Measurements from ENCODE around the gene ZNF232. TPM values are rescaled to one million over a fixed set of nuclear protein-coding genes. Genes with fewer than 3 reads are reported as not detected.
"Not testable (repeated sequence)": the region's sequence is repeated elsewhere in the genome, so short reads cannot be mapped to it uniquely, and the experiment has no call there.

Gene ZNF232
- total RNA-seq, 5 donors from 2014 or later (not counting 1 experiment from before 2014, with no cell fraction given): 7.3 to 20.9 (median 14.2) TPM

GRCh38 chr17:5133961-5134360, 22.3 kb upstream of the ZNF232 start:
- H3K4me1 ChIP-seq (ENCODE audit: control insufficient read depth in 1 of 2, extremely low read depth in 1 of 2, insufficient read depth in 2 of 2, low read length in 2 of 2); H3K4me3 ChIP-seq (ENCODE audit: control insufficient read depth in 1 of 2, extremely low read depth in 1 of 2, low read length in 1 of 2); H3K9me3 ChIP-seq; H3K9me3 Mint-ChIP-seq; H3K4me3 Mint-ChIP-seq; H3K4me1 Mint-ChIP-seq; CTCF ChIA-PET; ATAC-seq (replicated peaks in 1 of 4); POLR2A ChIA-PET; H3K27ac Mint-ChIP-seq; H3K36me3 Mint-ChIP-seq; H3K27me3 Mint-ChIP-seq; H3K36me3 ChIP-seq (ENCODE audit: control insufficient read depth in 2 of 2, extremely low read depth in 1 of 2, insufficient read depth in 1 of 2, low read length in 1 of 2); H3K27ac ChIP-seq (ENCODE audit: low read length): not testable (repeated sequence)
- 90% methylated on average over 8 of the region's 8 CpGs for WGBS (ENCODE audit: insufficient coverage)
- peak in 1 of 35 experiments; percentile 0 for DNase-seq
- H3K27me3 ChIP-seq (replicated peaks in 1 of 2; ENCODE audit: control insufficient read depth in 2 of 2, extremely low read depth in 1 of 2, insufficient read depth in 2 of 2, low read length in 1 of 2): peaks cover 0 to 27% of the 10 kb centered on the region in 2 experiments

- Mint-ChIP-seq H3K9me3 (no peaks in the 10 kb centered on the region), H3K4me1 (no peaks in the 10 kb centered on the region), H3K36me3 (no peaks in the 10 kb centered on the region), H3K27ac (no peak overlapping the region), H3K27me3 (no peaks in the 10 kb centered on the region), H3K4me3 (no peak overlapping the region)
- Histone ChIP-seq H3K9me3 (no peaks in the 10 kb centered on the region), H3K27me3 (replicated peaks in 1 of 2; ENCODE audit: control insufficient read depth in 2 of 2, extremely low read depth in 1 of 2, insufficient read depth in 2 of 2, low read length in 1 of 2) (peaks cover 0 to 27% of the 10 kb centered on the region in 2 experiments), H3K4me1 (ENCODE audit: control insufficient read depth in 1 of 2, extremely low read depth in 1 of 2, insufficient read depth in 2 of 2, low read length in 2 of 2) (no peaks in the 10 kb centered on the region), H3K27ac (ENCODE audit: low read length) (no peak overlapping the region), H3K36me3 (ENCODE audit: control insufficient read depth in 2 of 2, extremely low read depth in 1 of 2, insufficient read depth in 1 of 2, low read length in 1 of 2) (no peaks in the 10 kb centered on the region), H3K4me3 (ENCODE audit: control insufficient read depth in 1 of 2, extremely low read depth in 1 of 2, low read length in 1 of 2) (no peak overlapping the region)
- 68% methylated on average over 3 of the region's 8 CpGs for WGBS (ENCODE audit: insufficient coverage)
- ATAC-seq (replicated peaks in 1 of 4) (no peak), DNase-seq (no peak)
- ChIA-PET POLR2A (no interaction called here), CTCF (no interaction called here)
These were observed 21.6 kb upstream of the ZNF232 start for GRCh38 chr17:5133311-5133710.

GRCh38 chr17:5132503-5133225, 21.0 kb upstream of the ZNF232 start:
- H3K36me3 Mint-ChIP-seq; H3K4me3 ChIP-seq (ENCODE audit: control insufficient read depth in 1 of 2, extremely low read depth in 1 of 2, low read length in 1 of 2); H3K9me3 ChIP-seq; H3K36me3 ChIP-seq (ENCODE audit: control insufficient read depth in 2 of 2, extremely low read depth in 1 of 2, insufficient read depth in 1 of 2, low read length in 1 of 2); CTCF ChIA-PET; H3K4me3 Mint-ChIP-seq; ATAC-seq (replicated peaks in 1 of 4); H3K9me3 Mint-ChIP-seq; POLR2A ChIA-PET; H3K27ac Mint-ChIP-seq; H3K4me1 ChIP-seq (ENCODE audit: control insufficient read depth in 1 of 2, extremely low read depth in 1 of 2, insufficient read depth in 2 of 2, low read length in 2 of 2); H3K27ac ChIP-seq (ENCODE audit: low read length); H3K4me1 Mint-ChIP-seq; H3K27me3 Mint-ChIP-seq: not testable (repeated sequence)
- WGBS (ENCODE audit: insufficient coverage): 85% methylated on average over 10 of the region's 15 CpGs
- DNase-seq: peak in 1 of 35 experiments; percentile 2
- peaks cover 0 to 27% of the 10 kb centered on the region in 2 experiments for H3K27me3 ChIP-seq (replicated peaks in 1 of 2; ENCODE audit: control insufficient read depth in 2 of 2, extremely low read depth in 1 of 2, insufficient read depth in 2 of 2, low read length in 1 of 2)

- H3K4me1 Mint-ChIP-seq; H3K36me3 ChIP-seq (ENCODE audit: control insufficient read depth in 2 of 2, extremely low read depth in 1 of 2, insufficient read depth in 1 of 2, low read length in 1 of 2); POLR2A ChIA-PET; H3K27me3 Mint-ChIP-seq; H3K4me1 ChIP-seq (ENCODE audit: control insufficient read depth in 1 of 2, extremely low read depth in 1 of 2, insufficient read depth in 2 of 2, low read length in 2 of 2); H3K27ac Mint-ChIP-seq; H3K4me3 ChIP-seq (ENCODE audit: control insufficient read depth in 1 of 2, extremely low read depth in 1 of 2, low read length in 1 of 2); H3K4me3 Mint-ChIP-seq; ATAC-seq (replicated peaks in 1 of 4); H3K9me3 ChIP-seq; H3K9me3 Mint-ChIP-seq; CTCF ChIA-PET; H3K27ac ChIP-seq (ENCODE audit: low read length); H3K36me3 Mint-ChIP-seq: not testable (repeated sequence)
- 88% methylated on average over 14 of the region's 16 CpGs for WGBS (ENCODE audit: insufficient coverage)
- peak in 1 of 35 experiments; percentile 2 for DNase-seq
- peaks cover 0 to 27% of the 10 kb centered on the region in 2 experiments for H3K27me3 ChIP-seq (replicated peaks in 1 of 2; ENCODE audit: control insufficient read depth in 2 of 2, extremely low read depth in 1 of 2, insufficient read depth in 2 of 2, low read length in 1 of 2)
These were observed 20.3 kb upstream of the ZNF232 start for GRCh38 chr17:5131799-5132502.

DNA sequence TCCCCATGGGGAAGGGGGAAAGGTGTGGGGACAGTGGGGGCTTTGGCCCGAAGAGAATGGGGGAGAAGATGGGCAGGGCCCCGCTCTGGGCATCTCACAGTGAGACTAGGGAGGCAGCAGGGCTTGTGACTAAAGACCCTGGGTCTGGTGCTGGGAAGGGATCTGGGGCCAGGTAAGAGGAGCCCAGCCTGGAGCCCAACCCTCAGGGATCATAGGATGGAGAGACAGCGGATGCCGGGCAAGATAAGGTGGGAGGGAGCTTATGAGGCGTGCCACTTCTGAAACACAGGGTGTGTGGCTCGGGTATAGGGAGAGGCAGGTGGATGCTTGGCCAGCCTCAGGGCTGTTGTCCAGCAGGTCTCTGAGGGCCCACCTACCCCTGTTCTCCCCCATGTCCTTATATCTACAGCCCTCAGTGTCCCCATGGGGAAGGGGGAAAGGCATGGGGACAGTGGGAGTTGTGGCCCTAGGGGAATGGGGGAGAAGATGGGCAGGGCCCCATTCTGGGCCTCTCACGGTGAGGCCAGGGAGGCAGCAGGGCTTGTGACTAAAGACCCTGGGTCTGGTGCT, 19.6 kb upstream of the ZNF232 start:
- CTCF ChIA-PET: no interaction called here
- ATAC-seq (replicated peaks in 1 of 4): no peak
- no peaks in the 10 kb centered on the region for H3K36me3 ChIP-seq (ENCODE audit: control insufficient read depth in 2 of 2, extremely low read depth in 1 of 2, insufficient read depth in 1 of 2, low read length in 1 of 2)
- no peaks in the 10 kb centered on the region for H3K4me1 ChIP-seq (ENCODE audit: control insufficient read depth in 1 of 2, extremely low read depth in 1 of 2, insufficient read depth in 2 of 2, low read length in 2 of 2)
- no peak overlapping the region for H3K4me3 ChIP-seq (ENCODE audit: control insufficient read depth in 1 of 2, extremely low read depth in 1 of 2, low read length in 1 of 2)
- Mint-ChIP-seq H3K4me1 (no peaks in the 10 kb centered on the region), H3K4me3 (no peak overlapping the region), H3K9me3 (no peaks in the 10 kb centered on the region), H3K36me3 (no peaks in the 10 kb centered on the region), H3K27me3 (peaks cover 7 to 13% of the 10 kb centered on the region in 2 donors), H3K27ac (no peak overlapping the region)
- DNase-seq: peak in 1 of 35 experiments; percentile 3
- no peaks in the 10 kb centered on the region for H3K9me3 ChIP-seq
- POLR2A ChIA-PET: no interaction called here
- WGBS (ENCODE audit: insufficient coverage): 92% methylated on average over 2 of the region's 7 CpGs
- H3K27me3 ChIP-seq (replicated peaks in 1 of 2; ENCODE audit: control insufficient read depth in 2 of 2, extremely low read depth in 1 of 2, insufficient read depth in 2 of 2, low read length in 1 of 2): peaks cover 0 to 25% of the 10 kb centered on the region in 2 experiments
- H3K27ac ChIP-seq (ENCODE audit: low read length): no peak overlapping the region

- POLR2A ChIA-PET; H3K36me3 ChIP-seq (ENCODE audit: control insufficient read depth in 2 of 2, extremely low read depth in 1 of 2, insufficient read depth in 1 of 2, low read length in 1 of 2); H3K27ac ChIP-seq (ENCODE audit: low read length); H3K4me3 Mint-ChIP-seq; H3K4me1 ChIP-seq (ENCODE audit: control insufficient read depth in 1 of 2, extremely low read depth in 1 of 2, insufficient read depth in 2 of 2, low read length in 2 of 2); H3K9me3 ChIP-seq; CTCF ChIA-PET; H3K4me1 Mint-ChIP-seq; ATAC-seq (replicated peaks in 1 of 4); H3K27ac Mint-ChIP-seq; H3K4me3 ChIP-seq (ENCODE audit: control insufficient read depth in 1 of 2, extremely low read depth in 1 of 2, low read length in 1 of 2); H3K9me3 Mint-ChIP-seq; H3K36me3 Mint-ChIP-seq: not testable (repeated sequence)
- peak in 1 of 35 experiments; percentile 4 for DNase-seq
- WGBS (ENCODE audit: insufficient coverage): 71% methylated on average over 3 of the region's 5 CpGs
- H3K27me3 ChIP-seq (replicated peaks in 1 of 2; ENCODE audit: control insufficient read depth in 2 of 2, extremely low read depth in 1 of 2, insufficient read depth in 2 of 2, low read length in 1 of 2): peaks cover 0 to 22% of the 10 kb centered on the region in 2 experiments
- H3K27me3 Mint-ChIP-seq: peaks cover 7 to 18% of the 10 kb centered on the region in 2 donors
These were observed 19.0 kb upstream of the ZNF232 start for GRCh38 chr17:5130687-5131086.

Data from T-cell (primary cell).